HG03521 (cell line): Measurements from ENCODE around the gene ZNF562.
"Not testable (repeated sequence)": the region's sequence is repeated elsewhere in the genome, so short reads cannot be mapped to it uniquely, and the experiment has no call there.

Experiments
- ATAC-seq: cut with Tn5 transposase; IDR thresholded peaks from one replicate; pipeline ENCODE4 v1.9.1; 2021; ENCODE audit warnings: mild to moderate bottlenecking, moderate library complexity; ENCODE audit not compliant: unreplicated experiment

ZNF562 gene

DNA sequence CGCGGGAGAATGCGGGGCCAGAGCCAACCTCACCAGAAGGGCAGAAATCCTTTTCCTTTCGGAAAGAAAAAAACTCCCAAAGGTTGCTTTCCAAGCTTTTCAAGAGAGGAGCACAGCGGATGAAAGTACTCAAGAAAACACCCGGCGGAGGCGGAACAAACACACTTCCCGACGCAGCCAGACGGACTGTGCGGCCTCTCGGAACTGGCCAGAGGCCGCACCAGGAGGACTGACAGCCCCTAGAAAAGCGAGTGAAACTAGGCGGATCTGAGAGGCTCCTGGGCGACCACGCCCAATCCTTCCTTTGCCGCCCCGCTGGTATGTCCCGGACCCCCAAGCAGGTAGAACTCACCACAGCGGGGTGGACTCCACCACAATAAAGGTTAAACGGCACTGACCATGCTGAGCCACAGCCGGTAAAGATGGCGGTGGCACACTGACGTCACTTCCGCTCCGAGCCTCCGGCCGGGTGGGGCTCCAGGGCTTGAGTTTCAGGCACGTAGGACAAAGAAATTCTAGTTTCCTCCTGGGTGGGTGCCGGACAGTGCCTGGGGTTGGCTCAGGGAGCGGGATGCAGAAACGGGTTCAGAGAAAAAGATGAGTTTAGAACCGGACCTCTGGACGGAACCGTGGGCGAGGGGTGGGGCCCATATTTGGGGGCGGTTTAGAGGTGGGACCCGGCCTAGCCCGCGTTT lies at the start of gene ZNF562:
Gene ZNF562, minus strand, starts transcription at position 438 of the 695 bp plus-strand sequence. CDS start 14,356 bp downstream, outside the sequence.
- peak; percentile 82 for ATAC-seq

DNA sequence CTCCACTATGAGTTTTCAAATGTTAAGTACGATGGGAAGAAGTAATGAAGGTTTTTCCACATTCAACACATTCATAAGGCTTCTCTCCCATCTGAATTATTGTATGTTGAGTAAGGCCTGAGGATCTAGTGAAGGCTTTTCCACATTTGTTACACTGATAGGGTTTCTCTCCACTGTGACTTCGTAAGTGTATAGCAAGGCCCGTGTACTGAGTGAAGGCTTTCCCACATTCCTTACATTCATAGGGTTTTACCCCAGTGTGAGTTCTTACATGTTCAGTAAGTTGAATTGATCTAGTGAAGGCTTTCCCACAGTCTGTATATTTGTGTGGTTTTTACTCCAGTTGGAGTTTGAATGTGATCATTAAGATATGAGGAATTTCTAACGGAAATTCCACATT lies 49.3 kb upstream of the ZNF562 start:
- ATAC-seq = no peak

DNA sequence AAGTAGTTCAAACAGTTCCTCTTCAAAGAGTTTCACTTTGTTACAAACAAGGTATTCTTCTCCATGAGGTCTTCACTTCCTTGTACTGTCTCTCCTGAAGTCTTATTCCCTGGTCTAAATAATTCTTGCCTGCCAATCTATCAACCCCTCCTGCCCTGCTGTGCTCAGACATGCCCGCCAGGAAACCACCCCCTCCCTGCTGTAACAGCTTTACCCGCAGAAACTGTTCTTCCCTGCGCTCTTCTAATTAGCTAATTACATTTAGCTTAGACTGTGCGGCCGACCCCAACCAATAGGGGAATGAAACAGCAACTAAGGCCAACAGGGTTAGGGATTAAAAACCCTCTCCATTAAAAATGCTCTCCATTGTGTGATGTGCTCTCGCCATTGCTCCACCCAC lies 47.0 kb upstream of the ZNF562 start:
- no peak for ATAC-seq

DNA sequence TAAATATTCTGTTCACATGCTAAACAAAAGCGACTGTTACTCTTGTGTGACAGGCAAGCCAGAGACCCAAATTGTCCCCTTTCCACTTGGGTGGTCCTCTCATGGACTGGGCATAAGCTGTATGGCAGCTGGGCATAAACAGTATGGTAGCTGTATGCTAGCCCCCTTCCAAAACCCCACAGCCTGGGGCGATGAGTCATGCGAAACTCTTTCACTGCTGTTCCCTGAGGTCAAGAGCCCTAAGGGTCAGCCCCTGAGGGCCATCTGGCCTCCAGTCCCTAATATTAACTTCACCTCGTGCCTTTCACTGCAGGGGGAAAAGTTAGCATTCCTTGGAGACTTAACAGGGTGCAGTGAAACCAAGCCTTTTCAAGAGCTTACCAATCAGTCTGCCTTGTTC lies 45.6 kb upstream of the ZNF562 start:
- no peak for ATAC-seq

DNA sequence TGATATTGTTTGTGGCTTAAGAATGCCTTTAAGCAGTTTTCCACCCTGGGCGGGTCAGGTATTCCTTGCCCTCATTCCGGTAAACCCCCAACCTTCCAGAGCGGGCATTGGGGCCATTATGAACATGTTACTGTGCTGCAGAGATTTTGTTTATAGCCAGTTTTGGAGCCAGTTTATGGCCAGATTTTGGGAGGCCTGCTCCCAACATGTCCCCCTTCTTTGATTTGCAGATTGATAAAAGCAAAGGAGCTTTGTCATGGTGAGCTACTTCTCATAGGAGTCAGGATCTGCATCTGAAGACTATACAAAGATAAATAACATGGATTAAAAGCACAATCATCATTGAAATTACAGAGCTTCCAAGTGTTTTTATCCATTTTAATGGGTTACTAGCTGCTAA lies 36.9 kb upstream of the ZNF562 start:
- ATAC-seq = no peak

DNA sequence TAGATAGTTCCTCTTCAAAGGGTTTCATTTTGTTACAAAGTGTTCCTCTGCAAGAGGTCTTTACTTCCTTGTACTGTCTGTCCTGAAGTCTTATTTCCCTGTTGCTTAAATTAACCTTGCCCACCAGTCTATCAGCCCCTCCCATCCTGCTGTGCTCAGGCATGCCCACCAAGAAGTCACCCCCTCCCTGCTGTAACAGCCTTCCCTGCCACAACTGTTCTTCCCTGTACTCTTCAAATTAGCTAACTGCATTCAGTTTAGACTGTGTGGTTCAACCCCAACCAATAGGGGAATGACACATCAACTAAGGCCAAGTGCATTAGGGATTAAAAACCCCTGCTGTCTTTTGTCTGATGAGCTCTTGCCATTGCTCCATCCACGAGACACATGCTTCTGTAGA lies 34.4 kb upstream of the ZNF562 start:
- no peak for ATAC-seq

DNA sequence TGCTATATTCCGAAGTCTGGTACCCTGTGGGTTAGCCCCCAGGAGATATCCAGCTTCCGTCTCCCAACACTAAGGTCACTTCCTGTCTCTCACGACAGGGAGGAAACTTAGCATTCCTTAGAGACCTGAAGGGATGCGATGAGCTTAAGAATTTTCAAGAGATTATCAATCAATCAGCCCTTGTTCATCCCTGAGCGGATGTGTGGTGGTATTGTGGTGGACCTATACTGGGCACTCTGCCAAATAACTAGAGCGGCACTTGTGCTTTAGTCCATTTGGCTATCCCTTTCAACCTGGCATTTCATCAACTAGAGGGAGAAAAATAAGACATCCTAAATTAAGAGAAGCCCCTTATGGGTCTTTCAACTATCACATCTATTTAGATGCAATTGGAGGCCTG lies 30.9 kb upstream of the ZNF562 start:
- no peak for ATAC-seq

DNA sequence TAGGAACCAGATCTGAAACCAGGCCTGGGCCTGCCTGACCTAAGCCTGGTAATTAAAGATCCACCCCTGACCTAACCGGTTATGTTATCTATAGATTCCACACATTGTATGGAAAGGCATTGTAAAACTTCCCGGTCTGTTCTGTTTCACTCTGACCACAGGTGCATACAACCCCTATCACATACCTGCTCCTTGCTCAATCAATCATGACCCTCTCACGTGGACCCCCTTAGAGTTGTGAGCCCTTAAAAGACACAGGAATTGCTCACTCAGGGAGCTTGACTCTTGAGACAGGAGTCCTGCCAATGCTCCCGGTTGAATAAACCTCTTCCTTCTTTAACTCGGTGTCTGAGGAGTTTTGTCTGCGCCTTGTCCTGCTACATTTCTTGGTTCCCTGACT lies 27.3 kb upstream of the ZNF562 start:
- no peak for ATAC-seq

DNA sequence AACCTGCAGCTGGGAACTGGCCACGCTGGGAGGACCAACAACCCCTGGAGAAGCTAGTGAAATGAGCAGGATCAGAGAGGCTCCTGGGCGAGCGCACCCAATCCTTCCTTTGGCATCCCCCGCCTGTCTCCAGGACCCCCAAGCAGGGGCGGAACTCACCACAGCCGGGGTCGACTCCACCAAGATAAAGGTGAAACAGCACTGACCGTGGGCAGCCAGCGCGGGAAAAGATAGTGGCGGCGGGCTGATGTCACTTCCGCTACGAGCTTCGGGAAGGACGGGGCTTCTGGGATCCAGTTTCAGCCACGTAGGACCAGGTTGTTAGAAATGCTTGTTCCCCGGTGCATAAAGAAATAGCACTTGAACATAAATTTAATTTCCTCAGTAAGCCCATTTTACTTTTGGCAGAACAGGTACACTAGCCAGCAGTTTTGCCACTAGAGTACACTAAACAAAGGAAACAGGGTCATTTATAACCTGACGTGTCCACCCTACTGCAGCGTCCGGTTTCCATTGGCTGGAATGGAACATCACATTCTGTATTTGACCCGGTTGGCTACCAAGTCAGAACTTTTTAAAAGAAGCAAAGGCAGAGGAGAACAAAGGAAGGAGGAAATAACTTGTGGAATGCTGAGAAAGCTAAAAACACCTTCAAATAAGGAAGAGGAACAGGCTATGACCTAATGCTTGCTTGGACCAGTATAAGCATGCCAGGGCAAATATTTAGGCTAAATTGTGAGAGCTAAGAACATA lies 25.5 kb upstream of the ZNF562 start:
- ATAC-seq = no peak

DNA sequence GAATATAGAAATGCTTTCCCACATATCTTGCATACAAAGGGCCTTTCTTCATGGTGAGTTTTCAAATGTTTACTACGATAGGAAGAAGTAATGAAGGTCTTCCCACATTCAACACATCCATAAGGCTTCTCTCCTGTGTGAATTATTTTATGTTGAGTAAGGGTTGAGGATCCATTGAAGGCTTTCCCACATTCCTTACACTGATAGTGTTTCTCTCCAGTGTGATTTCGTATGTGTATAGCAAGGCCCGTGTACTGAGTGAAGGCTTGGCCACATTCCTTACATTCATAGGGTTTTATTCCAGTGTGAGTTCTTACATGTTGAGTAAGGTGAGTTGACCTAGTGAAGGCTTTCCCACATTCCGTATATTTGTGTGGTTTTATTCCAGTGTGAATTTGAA lies 15.4 kb upstream of the ZNF562 start:
- not testable (repeated sequence) for ATAC-seq

DNA sequence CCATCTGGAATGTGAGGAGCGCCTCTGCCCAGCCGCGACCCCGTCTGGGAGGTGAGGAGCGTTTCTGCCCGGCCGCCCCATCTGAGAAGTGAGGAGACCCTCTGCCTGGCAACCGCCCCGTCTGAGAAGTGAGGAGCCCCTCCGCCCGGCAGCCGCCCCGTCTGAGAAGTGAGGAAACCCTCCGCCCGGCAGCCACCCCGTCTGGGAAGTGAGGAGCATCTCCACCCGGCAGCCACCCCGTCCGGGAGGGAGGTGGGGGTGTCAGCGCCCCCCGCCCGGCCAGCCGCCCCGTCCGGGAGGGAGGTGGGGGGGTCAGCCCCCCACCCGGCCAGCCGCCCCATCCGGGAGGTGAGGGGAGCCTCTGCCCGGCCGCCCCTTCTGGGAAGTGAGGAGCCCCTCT lies 5.1 kb upstream of the ZNF562 start:
- ATAC-seq = not testable (repeated sequence)

DNA sequence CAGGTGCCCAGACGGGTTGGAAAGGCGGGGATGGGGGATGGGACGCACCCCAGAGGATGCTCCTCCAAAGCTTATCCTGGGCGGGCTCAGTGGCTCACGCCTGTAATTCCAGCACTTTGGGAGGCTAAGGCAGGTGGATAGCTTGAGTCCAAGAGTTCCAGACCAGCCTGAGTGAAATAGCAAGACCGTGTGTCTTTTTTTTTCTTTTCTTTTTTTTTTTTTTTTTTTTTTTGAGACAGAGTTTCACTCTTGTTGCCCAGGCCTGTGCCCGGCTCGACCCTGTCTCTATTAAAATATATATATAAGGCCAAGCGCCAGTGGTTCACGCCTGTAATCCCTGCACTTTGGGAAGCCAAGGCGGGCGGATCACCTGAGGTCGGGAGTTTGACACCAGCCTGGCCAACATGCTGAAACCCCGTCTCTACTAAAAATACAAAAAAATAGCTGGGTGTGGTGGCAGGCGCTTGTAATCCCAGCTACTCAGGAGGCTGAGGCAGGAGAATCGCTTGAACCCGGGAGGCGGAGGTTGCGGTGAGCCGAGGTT lies 530 bp upstream of the ZNF562 start:
- not testable (repeated sequence) for ATAC-seq

DNA sequence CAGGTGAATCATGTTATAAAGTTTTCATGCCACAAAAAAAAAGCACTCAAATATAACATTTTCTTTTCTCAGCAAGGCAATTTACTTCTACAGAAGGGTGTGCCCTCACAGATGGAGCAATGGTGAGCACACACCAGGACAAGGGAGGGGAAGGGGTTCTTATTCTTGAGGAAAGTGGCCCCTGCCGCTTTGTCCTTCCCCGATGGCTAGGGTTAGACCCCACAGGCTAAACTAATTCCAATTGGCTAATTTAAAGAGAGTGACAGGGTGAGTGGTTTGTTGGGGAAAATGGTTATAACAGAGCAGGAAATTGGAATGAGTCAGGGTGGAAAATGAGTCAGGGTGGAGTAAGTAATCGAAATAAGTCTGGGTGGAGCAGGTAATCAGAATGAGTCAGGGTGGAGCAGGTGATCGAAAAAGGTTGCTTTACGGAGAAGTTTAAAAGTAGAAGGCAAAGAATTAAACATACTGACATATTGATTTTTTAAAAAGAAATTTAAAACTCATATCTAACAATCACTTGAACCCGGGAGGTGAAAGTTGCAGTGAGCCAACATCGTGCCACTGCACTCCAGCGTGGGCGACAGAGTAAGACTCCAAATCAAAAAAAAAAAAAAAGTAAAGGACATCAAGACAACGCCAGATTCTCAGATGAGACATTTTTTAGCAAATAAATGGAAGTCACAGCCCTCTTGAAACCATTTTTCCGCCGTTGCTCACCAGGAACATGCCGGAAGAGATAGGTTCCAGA lies 813 bp downstream of the ZNF562 start:
- ATAC-seq = no peak

DNA sequence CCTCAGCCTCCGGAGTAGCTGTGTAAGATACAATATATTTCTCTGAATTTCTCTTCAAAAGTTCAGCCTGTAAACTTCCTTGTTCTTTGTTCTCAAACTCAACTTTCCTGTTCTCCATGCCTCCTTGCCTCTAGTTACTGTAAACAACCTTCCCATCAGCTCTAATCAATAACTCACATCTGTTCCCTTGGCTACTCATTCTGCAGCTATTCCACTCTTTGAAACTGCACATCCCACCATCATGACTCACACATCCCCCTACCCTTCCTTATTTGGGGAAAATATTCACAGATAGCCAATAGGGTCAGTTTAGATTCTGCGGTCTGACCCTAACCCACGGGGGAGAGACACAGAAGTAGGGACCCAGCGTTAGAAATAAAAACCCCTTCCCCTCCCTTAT lies 2.0 kb downstream of the ZNF562 start:
- ATAC-seq = no peak

DNA sequence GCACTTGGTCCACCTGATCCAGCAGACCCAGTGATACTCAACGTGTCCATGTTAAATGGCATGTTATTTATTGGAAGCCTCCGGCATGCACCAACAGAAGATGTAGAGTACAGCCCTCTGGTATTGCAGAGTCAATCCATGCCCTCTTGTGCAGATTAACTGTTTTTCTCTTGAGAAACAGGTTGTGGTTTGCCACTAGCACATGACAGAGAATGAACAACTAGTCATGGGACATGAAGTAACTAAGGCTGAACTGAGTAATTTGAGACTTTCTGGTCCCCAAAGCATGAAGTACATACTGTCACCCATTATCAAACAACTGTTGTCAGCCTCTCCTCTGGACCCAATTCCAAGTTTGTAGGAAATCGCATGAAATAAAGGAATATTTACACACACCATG lies 3.2 kb downstream of the ZNF562 start:
- no peak for ATAC-seq

DNA sequence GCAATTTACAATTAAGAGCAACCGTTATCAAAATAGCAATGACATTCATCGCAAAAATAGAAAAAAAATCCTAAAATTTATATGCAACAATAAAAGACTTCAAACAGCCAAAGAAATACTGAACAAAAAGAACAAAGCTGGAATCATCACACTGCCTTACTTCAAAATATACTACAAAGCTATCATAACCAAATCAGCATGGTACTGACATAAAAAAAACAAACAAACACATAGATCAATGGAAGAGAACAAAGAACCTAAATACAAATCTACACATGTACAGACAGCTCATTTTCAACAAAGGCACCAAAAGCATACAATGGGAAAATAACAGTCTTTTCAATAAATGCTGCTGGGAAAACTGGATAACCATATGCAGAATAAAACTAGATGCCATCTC lies 6.4 kb downstream of the ZNF562 start:
- ATAC-seq = no peak

DNA sequence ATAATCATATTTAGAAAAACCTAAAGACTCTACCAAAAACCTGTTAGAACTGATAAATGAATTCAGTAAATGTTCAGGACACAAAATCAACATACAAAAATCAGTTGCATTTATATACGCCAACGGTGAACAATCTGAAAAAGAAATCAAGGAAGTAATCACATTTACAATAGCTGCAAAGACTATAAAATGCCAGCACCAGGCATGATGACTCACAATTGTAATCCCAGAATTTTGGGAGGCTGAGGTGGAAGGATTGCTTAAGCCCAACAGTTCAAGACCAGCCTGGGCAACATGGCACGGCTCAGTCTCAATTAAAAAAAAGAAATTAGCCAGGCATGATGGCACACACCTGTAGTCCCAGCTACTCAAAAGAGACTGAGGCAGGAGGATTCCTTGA lies 7.0 kb downstream of the ZNF562 start:
- ATAC-seq = no peak

DNA sequence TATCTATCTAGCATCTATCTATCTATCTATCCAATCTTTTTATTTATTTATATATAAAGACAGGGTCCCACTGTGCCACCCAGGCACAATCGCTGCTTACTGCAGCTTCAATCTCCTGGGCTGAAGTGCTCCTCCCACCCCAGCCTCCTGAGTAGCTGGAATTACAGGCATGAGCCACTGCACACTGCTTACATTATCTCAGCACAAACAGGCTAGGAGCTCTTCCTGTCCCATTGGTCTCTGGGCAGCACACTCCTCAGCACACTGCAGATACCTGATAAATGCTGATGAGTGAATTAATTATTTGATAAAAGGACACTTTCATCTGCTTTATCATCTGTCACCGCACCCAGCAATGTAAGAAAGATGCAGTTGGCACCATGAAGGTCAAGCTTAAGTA lies 16.1 kb downstream of the ZNF562 start:
- no peak for ATAC-seq

DNA sequence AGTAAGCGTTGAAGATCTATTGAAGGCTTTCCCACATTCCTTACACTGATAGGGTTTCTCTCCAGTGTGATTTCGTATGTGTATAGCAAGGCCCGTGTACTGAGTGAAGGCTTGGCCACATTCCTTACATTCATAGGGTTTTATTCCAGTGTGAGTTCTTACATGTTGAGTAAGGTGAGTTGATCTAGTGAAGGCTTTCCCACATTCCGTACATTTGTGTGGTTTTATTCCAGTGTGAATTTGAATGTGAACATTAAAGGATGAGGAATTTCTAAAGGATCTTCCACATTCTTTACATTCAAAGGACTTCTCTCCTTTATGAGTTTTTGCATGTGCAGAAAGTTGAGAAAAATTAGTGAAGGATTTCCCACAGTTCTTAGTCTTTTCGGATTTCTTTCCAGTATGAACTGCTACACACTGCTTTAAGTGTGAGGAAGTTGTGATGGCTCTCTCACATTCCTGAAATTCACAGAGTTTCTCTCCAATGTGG lies 21.8 kb downstream of the ZNF562 start:
- ATAC-seq = not testable (repeated sequence)

DNA sequence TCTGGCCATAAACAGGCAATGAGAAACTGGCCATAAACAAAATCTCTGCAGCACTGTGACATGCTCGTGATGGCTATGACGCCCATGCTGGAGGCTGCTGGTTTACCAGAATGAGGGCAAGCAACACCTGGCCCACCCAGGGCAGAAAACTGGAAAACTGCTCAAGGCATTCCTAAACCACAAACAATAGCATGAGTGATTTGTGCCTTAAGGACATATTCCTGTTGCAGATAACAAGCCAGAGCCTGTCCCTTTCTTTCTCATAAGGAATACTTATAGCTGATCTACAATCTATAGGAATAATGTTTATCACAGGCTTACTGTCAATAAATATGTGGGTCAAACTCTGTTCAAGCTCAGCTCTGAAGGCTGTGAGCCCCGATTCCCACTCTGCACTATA lies 23.4 kb downstream of the ZNF562 start:
- not testable (repeated sequence) for ATAC-seq

DNA sequence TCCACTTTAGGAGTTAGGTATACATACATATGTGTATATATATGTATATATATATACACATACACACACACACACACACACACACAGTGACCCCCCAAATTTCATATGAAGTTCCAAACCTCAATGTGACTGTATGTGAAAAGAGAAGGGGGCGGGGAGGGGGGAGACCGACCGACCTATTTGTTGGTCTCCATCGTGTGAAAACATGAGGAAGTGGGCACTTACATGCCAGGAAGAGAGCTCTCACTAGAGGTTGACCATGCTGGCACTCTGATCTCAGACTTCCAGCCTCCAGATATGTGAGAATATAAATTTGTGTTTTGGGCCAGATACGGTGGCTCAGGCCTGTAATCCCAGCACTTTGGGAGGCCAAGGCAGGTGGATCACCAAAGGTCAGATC lies 24.6 kb downstream of the ZNF562 start:
- ATAC-seq = no peak
